ENCODE results near the gene ALPK1.

ALPK1 gene

GRCh38 chr4:112374850-112375249 lies 77.7 kb downstream of the ALPK1 start:
- no peak overlapping the region for H2AK5ac ChIP-seq (ENCODE audit: low read depth, low read length)
- H2BK120ac ChIP-seq (ENCODE audit: low read depth, low read length): no peak overlapping the region
- no peak overlapping the region for H3K4me2 ChIP-seq (ENCODE audit: insufficient read depth, low read length, poor library complexity, severe bottlenecking)
- H3K18ac ChIP-seq (ENCODE audit: low read length): no peak overlapping the region
- no peak overlapping the region for H3K4me3 ChIP-seq (ENCODE audit: low read length in 2 of 2)
- DNase-seq (ENCODE audit: low spot score): no peak
- no peak overlapping the region for H3K9ac ChIP-seq (ENCODE audit: low read depth, low read length, poor library complexity)
- H3K9me3 ChIP-seq (replicated peaks in 1 of 2; ENCODE audit: control insufficient read depth in 2 of 2, insufficient read depth in 1 of 2, low read depth in 1 of 2, low read length in 2 of 2): no peaks in the 10 kb centered on the region
- H2BK12ac ChIP-seq (ENCODE audit: low read length): no peak overlapping the region
- no CpG with 5 or more reads among the region's 2 CpGs for WGBS, 2 donors (ENCODE audit: extremely low coverage in 2 of 2, insufficient read length in 2 of 2, insufficient replicate concordance in 1 of 2)
- H3K4me1 ChIP-seq (ENCODE audit: control insufficient read depth in 2 of 2, insufficient read depth in 1 of 2, low read depth in 1 of 2, low read length in 2 of 2): peaks cover 9 to 16% of the 10 kb centered on the region in 2 donors
- H2BK15ac ChIP-seq (ENCODE audit: low read length): no peak overlapping the region
- H3K36me3 ChIP-seq (replicated peaks in 1 of 2; ENCODE audit: control insufficient read depth in 2 of 2, insufficient read depth in 2 of 2, low read length in 2 of 2): no peaks in the 10 kb centered on the region
- no peak overlapping the region for H4K91ac ChIP-seq (ENCODE audit: low read depth, low read length, poor library complexity)
- no peak overlapping the region for H4K8ac ChIP-seq (ENCODE audit: low read depth, low read length)
- H2BK5ac ChIP-seq (ENCODE audit: low read length): no peak overlapping the region
- H3K14ac ChIP-seq (ENCODE audit: low read length): no peak overlapping the region
- H3K4ac ChIP-seq (ENCODE audit: low read length): no peak overlapping the region
- no peak overlapping the region for H2AFZ ChIP-seq (ENCODE audit: low read length)
- H3K23ac ChIP-seq (ENCODE audit: low read depth, low read length, poor library complexity): no peak overlapping the region
- no peaks in the 10 kb centered on the region for H3K79me1 ChIP-seq (ENCODE audit: low read depth, low read length)
- H3K27ac ChIP-seq (replicated peaks; ENCODE audit: low read length): no peak overlapping the region
- H3K27me3 ChIP-seq (ENCODE audit: control insufficient read depth in 3 of 3, insufficient read depth in 3 of 3, low read depth in 1 of 3, low read length in 3 of 3): peaks cover 0 to 26% (median 0%) of the 10 kb centered on the region in 3 experiments

GRCh38 chr4:112377171-112377570 lies 80.0 kb downstream of the ALPK1 start:
- Histone ChIP-seq H3K23ac (ENCODE audit: low read depth, low read length, poor library complexity) (no peak overlapping the region), H3K18ac (ENCODE audit: low read length) (no peak overlapping the region), H2AK5ac (ENCODE audit: low read depth, low read length) (no peak overlapping the region), H3K4ac (ENCODE audit: low read length) (no peak overlapping the region), H3K27me3 (ENCODE audit: control insufficient read depth in 3 of 3, insufficient read depth in 3 of 3, low read depth in 1 of 3, low read length in 3 of 3) (peaks cover 0 to 32% (median 0%) of the 10 kb centered on the region in 3 experiments), H2BK12ac (ENCODE audit: low read length) (no peak overlapping the region), H2BK5ac (ENCODE audit: low read length) (no peak overlapping the region), H3K4me1 (ENCODE audit: control insufficient read depth in 2 of 2, insufficient read depth in 1 of 2, low read depth in 1 of 2, low read length in 2 of 2) (peaks cover 0 to 20% of the 10 kb centered on the region in 2 donors), H2AFZ (ENCODE audit: low read length) (no peak overlapping the region), H3K36me3 (replicated peaks in 1 of 2; ENCODE audit: control insufficient read depth in 2 of 2, insufficient read depth in 2 of 2, low read length in 2 of 2) (no peaks in the 10 kb centered on the region), H2BK120ac (ENCODE audit: low read depth, low read length) (no peak overlapping the region), H3K9ac (ENCODE audit: low read depth, low read length, poor library complexity) (no peak overlapping the region), H3K4me3 (ENCODE audit: low read length in 2 of 2) (no peak overlapping the region), H3K27ac (replicated peaks; ENCODE audit: low read length) (peak overlapping the region; percentile 60), H3K4me2 (ENCODE audit: insufficient read depth, low read length, poor library complexity, severe bottlenecking) (no peak overlapping the region), H3K79me1 (ENCODE audit: low read depth, low read length) (no peaks in the 10 kb centered on the region), H3K9me3 (replicated peaks in 1 of 2; ENCODE audit: control insufficient read depth in 2 of 2, insufficient read depth in 1 of 2, low read depth in 1 of 2, low read length in 2 of 2) (no peaks in the 10 kb centered on the region), H2BK15ac (ENCODE audit: low read length) (no peak overlapping the region), H3K14ac (ENCODE audit: low read length) (no peak overlapping the region), H4K91ac (ENCODE audit: low read depth, low read length, poor library complexity) (no peak overlapping the region), H4K8ac (ENCODE audit: low read depth, low read length) (no peak overlapping the region)
- no CpG with 5 or more reads among the region's 6 CpGs for WGBS, 2 donors (ENCODE audit: extremely low coverage in 2 of 2, insufficient read length in 2 of 2, insufficient replicate concordance in 1 of 2)
- no peak for DNase-seq (ENCODE audit: low spot score)

GRCh38 chr4:112377594-112378242 lies 80.5 kb downstream of the ALPK1 start:
- Histone ChIP-seq H3K23ac (ENCODE audit: low read depth, low read length, poor library complexity) (no peak overlapping the region), H2BK12ac (ENCODE audit: low read length) (no peak overlapping the region), H3K4me1 (ENCODE audit: control insufficient read depth in 2 of 2, insufficient read depth in 1 of 2, low read depth in 1 of 2, low read length in 2 of 2) (peaks cover 0 to 22% of the 10 kb centered on the region in 2 donors), H3K79me1 (ENCODE audit: low read depth, low read length) (no peaks in the 10 kb centered on the region), H3K4me2 (ENCODE audit: insufficient read depth, low read length, poor library complexity, severe bottlenecking) (no peak overlapping the region), H2AFZ (ENCODE audit: low read length) (no peak overlapping the region), H2BK15ac (ENCODE audit: low read length) (no peak overlapping the region), H2BK5ac (ENCODE audit: low read length) (no peak overlapping the region), H3K4me3 (ENCODE audit: low read length in 2 of 2) (no peak overlapping the region), H3K36me3 (replicated peaks in 1 of 2; ENCODE audit: control insufficient read depth in 2 of 2, insufficient read depth in 2 of 2, low read length in 2 of 2) (no peaks in the 10 kb centered on the region), H3K4ac (ENCODE audit: low read length) (no peak overlapping the region), H4K91ac (ENCODE audit: low read depth, low read length, poor library complexity) (no peak overlapping the region), H3K9me3 (replicated peaks in 1 of 2; ENCODE audit: control insufficient read depth in 2 of 2, insufficient read depth in 1 of 2, low read depth in 1 of 2, low read length in 2 of 2) (no peaks in the 10 kb centered on the region), H3K9ac (ENCODE audit: low read depth, low read length, poor library complexity) (no peak overlapping the region), H3K18ac (ENCODE audit: low read length) (peak overlapping the region; percentile 49), H2BK120ac (ENCODE audit: low read depth, low read length) (no peak overlapping the region), H3K27me3 (ENCODE audit: control insufficient read depth in 3 of 3, insufficient read depth in 3 of 3, low read depth in 1 of 3, low read length in 3 of 3) (peaks cover 0 to 32% (median 0%) of the 10 kb centered on the region in 3 experiments), H3K27ac (replicated peaks; ENCODE audit: low read length) (peak overlapping the region; percentile 60), H4K8ac (ENCODE audit: low read depth, low read length) (no peak overlapping the region), H3K14ac (ENCODE audit: low read length) (no peak overlapping the region), H2AK5ac (ENCODE audit: low read depth, low read length) (no peak overlapping the region)
- WGBS, 2 donors (ENCODE audit: extremely low coverage in 2 of 2, insufficient read length in 2 of 2, insufficient replicate concordance in 1 of 2): no CpG with 5 or more reads among the region's 13 CpGs
- DNase-seq (ENCODE audit: low spot score): peak; percentile 67

GRCh38 chr4:112378243-112378620 lies 81.1 kb downstream of the ALPK1 start:
- no peak overlapping the region for H3K23ac ChIP-seq (ENCODE audit: low read depth, low read length, poor library complexity)
- H3K9me3 ChIP-seq (replicated peaks in 1 of 2; ENCODE audit: control insufficient read depth in 2 of 2, insufficient read depth in 1 of 2, low read depth in 1 of 2, low read length in 2 of 2): no peaks in the 10 kb centered on the region
- H2BK120ac ChIP-seq (ENCODE audit: low read depth, low read length): no peak overlapping the region
- WGBS, 2 donors (ENCODE audit: extremely low coverage in 2 of 2, insufficient read length in 2 of 2, insufficient replicate concordance in 1 of 2): no CpG with 5 or more reads among the region's 3 CpGs
- H3K18ac ChIP-seq (ENCODE audit: low read length): no peak overlapping the region
- H3K27ac ChIP-seq (replicated peaks; ENCODE audit: low read length): no peak overlapping the region
- H3K4ac ChIP-seq (ENCODE audit: low read length): no peak overlapping the region
- no peaks in the 10 kb centered on the region for H3K79me1 ChIP-seq (ENCODE audit: low read depth, low read length)
- H3K9ac ChIP-seq (ENCODE audit: low read depth, low read length, poor library complexity): no peak overlapping the region
- H2AK5ac ChIP-seq (ENCODE audit: low read depth, low read length): no peak overlapping the region
- peaks cover 0 to 32% (median 0%) of the 10 kb centered on the region in 3 experiments for H3K27me3 ChIP-seq (ENCODE audit: control insufficient read depth in 3 of 3, insufficient read depth in 3 of 3, low read depth in 1 of 3, low read length in 3 of 3)
- no peak overlapping the region for H4K8ac ChIP-seq (ENCODE audit: low read depth, low read length)
- no peak overlapping the region for H2BK5ac ChIP-seq (ENCODE audit: low read length)
- H3K4me3 ChIP-seq (ENCODE audit: low read length in 2 of 2): no peak overlapping the region
- no peak overlapping the region for H4K91ac ChIP-seq (ENCODE audit: low read depth, low read length, poor library complexity)
- H3K14ac ChIP-seq (ENCODE audit: low read length): no peak overlapping the region
- H3K4me2 ChIP-seq (ENCODE audit: insufficient read depth, low read length, poor library complexity, severe bottlenecking): no peak overlapping the region
- peaks cover 0 to 22% of the 10 kb centered on the region in 2 donors for H3K4me1 ChIP-seq (ENCODE audit: control insufficient read depth in 2 of 2, insufficient read depth in 1 of 2, low read depth in 1 of 2, low read length in 2 of 2)
- H3K36me3 ChIP-seq (replicated peaks in 1 of 2; ENCODE audit: control insufficient read depth in 2 of 2, insufficient read depth in 2 of 2, low read length in 2 of 2): no peaks in the 10 kb centered on the region
- no peak overlapping the region for H2BK15ac ChIP-seq (ENCODE audit: low read length)
- DNase-seq (ENCODE audit: low spot score): no peak
- H2AFZ ChIP-seq (ENCODE audit: low read length): no peak overlapping the region
- no peak overlapping the region for H2BK12ac ChIP-seq (ENCODE audit: low read length)
